GM21717 (cell line): ENCODE measurements around the gene ADAMTS2.

Experiments
- ATAC-seq: cut with Tn5 transposase; IDR thresholded peaks from one replicate; pipeline ENCODE4 v1.9.1; 2021; ENCODE audit warnings: mild to moderate bottlenecking, moderate library complexity; ENCODE audit not compliant: unreplicated experiment

ADAMTS2 gene

DNA sequence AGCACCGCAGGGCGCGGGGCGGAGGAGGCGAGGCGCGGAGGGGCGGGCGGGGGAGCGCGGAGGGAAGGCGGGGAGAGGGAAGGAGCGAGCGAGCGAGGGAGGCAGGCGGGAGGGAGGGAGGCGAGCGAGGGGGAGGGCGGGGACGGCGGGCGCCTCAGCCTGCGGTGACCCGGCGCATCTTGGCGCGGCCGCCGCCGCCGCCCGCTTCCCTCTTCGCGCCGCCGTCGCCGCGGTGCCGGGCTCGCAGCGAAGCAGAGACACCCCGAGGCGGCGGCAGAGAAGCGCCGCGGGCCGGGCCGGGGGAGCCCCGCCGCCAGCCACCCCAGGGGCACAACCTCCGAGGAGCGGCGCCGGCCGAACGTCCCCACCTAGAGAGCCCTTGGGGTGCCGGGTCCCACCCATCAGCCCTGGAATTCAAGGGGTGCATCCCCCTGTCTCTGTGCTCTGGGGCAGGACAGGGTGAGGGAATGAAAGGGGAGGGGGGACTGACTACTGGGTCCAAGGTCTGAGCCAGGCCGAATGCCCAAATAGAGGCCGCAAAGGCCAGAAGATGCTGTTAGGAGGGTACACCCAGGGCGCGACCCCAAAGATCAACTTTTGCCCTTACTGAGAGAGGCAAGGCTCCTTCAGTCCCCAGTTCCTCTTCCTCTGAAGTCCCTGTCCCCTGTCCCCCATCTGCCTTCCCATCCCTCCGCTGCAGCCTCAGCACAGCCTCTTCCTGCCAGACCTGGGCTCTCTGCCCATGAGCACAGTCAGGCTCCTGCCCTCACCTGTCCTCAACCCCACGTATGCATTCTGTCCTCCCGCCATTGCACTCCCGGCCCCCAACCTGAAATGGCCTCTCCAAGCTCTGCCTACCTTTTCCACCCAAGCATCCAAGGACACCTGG is at the start of gene ADAMTS2:
ADAMTS2 (minus strand) TSS at position 29 of the 889 bp plus-strand sequence. CDS start 133 bp downstream, outside the sequence.
- no peak for ATAC-seq

DNA sequence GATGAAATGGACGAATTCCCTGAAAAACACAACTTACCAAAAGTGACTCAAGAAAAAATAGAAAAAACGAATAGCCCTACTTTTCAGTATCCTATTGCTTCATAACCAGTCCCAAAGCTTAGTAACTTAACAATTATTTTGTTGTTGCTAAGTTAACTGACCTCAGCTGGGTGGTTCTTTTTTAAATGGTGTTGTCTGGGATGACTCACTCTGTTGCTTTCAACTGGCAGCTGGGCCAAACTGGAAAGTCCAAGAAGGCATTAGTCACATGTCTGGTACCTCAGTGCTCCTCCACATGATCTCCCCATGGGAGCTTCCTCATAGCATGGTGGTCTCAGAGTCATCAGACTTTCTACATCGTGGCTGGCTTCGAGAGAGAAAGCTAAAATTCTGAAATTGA is 47.8 kb upstream of the ADAMTS2 start:
- ATAC-seq = no peak

DNA sequence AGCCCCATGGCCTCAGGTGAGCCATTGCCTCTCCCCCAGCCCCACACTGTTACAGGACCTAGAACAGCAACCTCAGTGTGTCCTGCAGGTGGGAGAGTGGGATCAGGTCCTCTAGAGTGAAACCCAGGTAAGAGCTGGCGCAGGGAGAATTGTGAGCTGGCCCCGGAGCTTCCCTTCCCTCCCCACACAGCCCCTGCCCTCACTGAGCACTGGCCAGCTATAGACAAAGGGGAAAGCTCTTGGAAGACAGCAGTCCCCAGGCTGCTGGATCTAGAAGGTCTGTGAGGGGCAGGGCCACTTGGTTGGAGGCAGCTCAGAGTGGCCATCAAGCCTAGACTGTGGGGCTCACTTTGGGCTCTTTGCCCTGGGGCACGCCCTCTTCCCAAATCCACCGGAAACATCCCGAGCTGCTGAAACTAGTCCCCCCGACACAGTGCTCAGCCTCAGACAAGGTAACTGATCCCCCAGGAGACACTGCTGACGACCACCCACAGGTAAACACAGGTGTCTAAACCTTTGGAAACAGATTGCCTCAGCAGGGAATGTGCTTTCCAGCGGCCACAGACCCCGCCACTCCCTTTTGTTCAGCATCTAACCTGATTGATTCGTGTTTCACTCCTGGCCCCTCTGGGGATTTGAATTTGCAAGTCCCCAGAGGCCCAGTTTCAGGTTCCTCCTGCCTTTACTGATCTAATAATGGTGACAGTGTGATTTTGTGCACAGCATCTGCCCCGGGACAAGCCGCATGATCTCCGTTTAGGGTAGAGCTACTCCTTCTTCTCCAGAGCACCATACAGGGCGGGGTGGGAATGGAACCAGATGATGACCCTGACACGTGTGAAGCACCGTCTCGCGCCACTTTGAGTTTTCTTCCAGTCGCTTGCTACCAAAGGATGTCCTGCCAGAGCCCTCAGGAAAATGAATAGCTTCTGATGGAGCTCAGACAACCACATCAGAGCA is 42.2 kb upstream of the ADAMTS2 start:
- ATAC-seq = no peak

DNA sequence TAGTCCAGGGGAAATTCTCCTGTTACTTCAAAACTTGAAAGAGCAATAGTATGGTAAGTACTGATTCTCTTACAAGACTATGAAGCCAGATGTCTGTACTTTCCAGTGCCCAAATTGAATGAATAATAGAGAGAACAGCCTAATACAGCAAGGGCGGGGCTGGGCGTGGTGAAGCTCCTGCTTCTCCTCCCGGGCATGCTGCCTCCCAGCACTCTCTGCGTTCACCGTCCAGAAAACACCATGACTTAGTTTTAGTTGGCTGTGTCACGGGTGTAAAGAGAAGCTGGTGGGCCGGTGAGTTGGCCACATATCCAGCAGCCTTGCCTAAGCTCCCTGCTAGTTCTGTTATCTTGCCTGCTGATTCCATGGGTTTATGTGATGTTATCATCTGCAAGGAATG is 40.7 kb upstream of the ADAMTS2 start:
- ATAC-seq = no peak

DNA sequence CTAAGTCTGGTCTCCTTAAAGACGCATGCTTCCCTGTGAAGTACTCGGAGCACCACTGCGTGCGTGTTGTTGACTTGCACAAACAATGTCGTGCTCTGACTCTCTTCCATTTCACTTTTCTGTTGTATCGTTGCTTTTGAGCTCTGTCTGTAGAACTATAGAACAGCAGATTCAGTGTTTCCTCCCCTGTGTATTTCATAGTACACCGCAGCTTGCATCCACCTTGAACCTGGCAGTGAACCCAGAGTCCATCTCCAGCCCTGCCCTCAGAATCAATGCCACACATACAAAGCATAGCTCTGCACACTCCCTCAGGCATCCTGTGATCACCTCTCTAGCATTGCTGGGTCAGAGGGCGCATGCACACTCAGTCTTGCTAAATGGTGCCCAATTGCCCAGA is 37.2 kb upstream of the ADAMTS2 start:
- ATAC-seq = no peak

DNA sequence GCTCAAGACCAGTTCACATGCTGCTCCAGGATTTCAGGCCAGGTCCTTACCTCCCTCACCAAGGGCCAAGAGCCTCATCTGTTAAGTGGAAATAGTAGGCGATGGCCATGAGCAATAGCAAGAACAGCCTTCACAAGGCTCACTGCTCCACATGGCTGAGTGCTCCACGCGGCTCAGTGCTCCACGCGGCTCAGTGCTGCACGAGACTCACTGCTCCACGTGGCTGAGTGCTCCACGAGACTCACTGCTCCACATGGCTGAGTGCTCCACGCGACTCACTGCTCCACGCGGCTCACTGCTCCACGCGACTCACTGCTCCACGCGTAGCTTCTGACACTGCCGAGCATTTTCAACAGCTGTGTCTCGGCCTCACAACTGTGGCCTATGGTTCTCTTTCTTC is 36.4 kb upstream of the ADAMTS2 start:
- no peak for ATAC-seq

DNA sequence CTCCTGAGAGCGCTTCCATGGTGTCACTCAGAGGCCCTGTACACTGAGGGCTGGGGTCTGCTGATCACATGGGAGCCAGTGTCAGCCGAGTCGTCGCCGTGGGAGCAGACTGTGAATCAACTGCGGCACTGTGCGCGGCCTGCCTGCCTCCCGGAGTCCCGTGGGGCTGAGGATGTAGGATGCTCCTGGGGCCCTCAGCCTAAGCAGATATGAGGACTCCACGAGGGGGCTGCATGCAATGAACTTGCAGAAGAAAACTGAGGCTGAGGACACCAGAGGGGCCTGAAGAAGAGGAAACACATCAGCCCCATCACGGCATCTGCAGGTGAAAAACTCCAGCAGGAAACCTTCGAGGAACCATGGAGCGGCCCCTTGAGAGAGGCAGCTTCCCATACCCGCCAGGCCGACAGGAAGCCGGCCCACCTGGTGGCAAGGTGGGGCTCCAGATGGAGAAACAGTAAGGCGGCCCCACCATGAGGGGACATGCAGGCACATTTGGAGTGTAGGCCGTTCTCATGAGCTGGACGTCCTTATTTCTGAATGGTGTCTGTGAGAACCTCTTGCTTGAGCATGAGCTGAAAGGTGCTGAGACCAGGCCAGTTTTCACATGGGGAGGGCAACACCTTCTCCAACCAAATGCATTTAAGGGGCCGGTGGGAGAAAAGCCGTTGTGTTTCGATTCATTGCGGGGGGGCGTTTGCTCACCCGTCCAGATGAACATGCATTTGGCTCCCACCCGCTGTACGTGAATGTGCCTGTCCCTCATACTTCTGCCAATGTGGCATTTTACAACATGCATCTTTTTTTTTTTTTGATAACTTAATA is 35.2 kb upstream of the ADAMTS2 start:
- ATAC-seq = no peak

DNA sequence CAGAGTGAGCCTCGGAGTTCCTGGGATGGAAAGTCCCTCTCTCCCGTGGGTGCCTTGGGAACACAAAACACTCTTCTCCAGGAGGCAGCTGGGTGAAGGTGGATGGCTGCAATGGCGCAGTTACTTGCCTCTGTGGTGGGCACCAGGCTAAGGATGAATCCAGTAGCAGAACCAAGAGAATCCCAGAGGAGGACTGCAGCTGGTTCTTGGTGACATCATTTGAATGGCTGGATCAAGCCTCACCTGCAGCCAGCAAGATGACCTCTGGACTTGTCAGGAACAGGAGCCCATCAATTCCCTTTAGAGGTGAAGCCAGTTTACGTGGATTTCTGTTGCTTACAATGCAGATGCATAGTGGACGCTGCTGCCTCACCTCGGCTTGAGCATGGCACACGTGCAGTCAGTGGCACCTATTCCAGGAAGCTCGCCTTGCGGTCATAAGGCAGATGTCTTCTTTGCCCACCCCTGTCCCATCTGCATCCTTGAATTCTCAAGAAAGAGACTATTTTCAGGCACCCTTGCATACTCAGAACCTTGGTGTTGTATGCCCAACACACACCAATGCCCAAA is 34.1 kb upstream of the ADAMTS2 start:
- no peak for ATAC-seq

DNA sequence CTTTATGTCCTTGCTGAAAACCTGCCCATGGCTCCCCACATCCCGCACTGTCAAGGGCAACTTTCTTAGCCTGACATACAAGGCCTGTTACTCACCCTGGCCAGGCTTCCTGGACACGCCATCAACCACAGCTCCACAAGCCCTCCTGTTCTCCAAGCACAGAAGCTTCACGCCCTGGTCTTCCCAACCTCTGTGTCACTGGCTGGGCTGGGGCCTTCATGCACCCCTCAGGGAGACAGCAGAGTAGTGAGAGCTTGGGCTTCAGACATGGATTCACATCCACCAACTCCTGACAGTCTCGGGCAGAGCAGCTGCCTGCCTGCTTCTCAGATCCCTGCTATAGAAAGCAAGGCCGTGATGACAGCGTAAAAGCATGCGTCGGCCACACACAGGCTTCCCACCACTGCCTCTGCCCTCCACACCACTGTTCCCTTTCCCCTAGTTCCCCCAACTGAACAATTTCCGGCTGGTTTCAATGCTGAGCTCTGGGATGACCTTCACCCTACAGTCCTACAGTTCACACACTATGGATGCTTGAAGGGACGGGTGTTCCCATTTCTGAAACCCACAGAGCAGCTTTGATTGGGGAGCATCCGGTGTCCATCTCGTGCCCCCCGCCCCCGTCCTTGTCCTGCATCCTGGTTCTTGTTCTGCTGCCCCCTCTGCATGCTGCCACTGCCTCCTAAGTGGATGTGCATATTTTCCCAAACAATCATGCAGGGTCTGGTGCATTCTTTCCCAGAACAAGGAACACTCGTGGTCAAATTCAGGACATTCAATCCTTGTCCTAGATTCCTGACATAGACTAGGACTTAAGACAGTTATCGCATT is 33.4 kb upstream of the ADAMTS2 start:
- ATAC-seq = no peak

DNA sequence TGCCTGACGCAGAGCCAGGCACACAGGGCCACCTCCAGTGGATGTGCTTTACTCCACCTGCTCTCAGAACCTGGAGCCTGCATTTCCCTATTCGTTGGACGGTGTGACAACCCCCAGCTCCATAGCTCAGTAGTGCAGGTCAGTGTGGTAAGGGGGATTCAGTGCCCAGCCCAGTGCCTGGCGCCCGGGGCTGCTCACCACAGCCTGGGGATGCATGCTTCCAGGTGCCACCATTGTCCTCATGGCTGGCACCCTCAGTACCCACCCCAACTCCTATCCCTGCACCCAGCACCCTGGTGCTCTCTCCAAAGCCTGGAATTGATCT is 32.8 kb upstream of the ADAMTS2 start:
- ATAC-seq = no peak

DNA sequence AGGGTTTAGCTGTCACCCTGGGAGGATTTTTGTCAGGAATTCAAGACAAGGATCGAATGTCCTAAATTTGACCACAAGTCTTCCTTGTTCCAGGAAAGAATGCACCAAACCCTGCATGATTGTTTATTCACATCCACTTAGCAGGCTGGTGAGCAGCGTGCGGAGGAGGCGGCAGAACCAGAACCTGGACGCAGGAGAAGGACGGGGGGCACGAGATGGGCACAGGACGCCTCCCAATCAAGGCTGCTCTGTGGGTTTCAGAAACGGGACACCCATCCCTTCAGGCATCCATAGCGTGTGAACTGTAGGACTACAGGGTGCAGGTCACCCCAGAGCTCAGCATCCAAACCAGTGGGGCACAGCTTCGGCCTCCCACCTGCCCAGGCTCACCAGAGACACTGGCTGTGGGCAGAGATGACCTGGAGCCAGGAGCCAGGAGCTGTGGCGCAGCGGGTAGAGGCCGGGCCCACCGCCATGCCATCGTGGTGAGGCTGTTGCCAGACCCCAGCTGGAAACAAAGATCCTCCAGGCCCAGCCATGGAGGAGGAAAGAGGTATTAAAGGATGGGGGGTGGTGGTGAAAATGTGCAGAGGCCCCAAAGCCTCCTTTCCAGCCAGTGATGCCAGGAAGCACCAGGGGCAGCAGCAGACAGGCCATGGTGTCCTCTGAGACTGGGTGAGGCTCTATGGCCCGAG is 32.3 kb upstream of the ADAMTS2 start:
- ATAC-seq = no peak

DNA sequence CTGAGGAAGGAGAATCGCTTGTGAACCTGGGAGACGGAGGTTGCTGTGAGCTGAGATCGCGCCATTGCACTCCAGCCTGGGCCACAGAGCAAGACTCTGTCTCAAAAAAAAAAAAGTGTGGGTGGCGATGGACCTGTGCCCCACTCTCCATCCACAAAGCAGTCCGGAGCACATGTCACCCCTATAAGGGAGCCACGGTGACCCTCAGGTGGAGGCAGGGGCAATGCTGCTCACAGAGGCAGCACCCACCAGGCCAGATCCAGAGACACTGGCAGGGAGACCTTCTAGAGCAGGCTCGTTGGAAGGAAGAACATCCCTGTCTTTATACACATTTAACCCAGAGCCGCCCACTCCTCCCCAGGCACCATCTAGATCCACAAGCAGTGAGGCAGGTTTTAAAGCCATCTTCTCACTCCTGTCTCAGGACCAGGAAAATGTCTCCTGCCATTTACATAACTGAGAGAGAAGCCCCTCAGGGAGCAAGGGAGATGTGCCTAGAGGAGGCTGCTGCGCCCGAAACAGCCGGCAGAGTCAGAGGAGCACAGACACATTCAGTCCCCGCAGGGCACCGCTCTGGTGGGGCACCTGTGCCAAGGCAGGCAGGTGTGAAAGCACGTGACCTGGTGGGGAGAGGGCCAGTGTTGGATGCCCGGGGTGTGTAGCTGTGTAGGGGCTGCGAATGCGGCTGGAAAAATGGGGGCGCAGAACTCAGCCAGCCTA is 31.6 kb upstream of the ADAMTS2 start:
- ATAC-seq = no peak

DNA sequence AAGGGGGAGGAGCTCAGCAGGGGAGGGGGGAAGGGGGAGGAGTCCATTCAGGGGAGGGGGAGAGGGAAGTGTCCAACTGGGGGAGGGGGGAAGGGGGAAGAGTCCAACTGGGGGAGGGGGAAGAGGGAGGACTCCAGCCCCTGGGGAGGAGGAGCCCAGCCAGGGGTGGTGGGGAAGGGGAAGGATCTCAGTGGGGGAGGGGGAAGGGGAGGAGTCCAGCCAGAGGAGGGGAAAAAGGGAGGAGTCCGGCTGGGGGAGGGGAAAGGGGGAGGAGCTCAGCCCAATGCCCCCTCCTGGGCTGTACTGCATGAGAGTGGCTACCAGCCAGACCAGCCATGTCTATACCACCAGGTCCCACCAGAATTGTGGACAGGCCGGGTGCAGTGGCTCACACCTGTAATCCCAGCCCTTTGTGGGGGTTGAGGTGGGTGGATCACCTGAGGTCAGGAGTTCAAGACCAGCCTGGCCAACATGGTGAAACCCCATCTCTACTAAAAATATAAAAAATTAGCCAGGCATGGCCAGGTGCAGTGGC is 30.6 kb upstream of the ADAMTS2 start:
- no peak for ATAC-seq

DNA sequence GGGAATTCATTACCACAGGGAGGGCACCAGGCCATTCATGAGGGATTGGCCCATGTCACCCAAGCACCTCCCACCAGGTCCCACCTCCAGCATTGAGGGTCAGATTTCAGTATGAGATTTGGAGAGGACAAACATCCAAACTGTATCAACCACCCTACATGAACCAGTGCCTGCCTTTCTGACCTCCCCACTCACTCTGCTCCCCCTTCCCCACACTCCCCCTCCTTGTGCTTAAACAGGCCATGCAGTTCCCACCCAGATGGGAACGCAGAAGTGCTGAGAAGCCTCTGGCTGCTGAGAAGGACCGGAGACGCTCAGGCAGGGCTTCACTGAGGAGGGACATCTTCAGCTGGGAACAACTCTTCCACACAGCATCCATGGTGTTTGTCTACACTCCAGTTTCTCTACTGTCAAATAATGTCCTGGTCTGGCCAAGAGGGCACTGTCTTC is 30.0 kb upstream of the ADAMTS2 start:
- no peak for ATAC-seq

DNA sequence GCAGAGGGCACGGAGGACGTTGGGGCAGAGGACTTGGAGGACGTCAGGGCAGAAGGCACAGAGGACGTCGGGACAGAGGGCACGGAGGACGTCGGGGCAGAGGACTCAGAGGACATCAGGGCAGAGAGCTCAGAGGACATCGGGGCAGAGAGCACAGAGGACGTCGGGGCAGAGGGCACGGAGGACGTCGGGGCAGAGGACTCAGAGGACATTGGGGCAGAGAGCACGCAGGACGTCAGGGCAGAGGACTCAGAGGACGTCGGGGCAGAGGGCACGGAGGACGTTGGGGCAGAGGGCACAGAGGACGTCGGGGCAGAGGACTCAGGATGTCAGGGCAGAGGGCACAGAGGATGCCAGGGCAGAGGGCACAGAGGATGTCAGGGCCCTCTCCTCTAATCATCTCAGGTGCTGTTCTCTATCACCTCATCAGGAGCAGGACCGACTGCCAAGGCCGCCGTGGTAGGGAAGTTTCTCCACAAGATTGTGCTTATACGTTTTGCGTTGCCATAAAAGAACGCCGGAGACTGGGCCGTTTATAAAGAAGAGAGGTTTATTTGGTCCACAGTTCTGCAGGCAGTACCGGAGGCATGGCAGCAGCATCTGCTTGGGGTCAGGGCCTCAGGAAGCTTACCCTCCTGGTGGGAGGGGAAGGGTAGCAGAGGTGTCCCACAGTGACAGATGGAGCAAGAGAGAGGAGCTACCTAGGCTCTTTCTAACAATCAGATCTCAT is 29.4 kb upstream of the ADAMTS2 start:
- no peak for ATAC-seq

DNA sequence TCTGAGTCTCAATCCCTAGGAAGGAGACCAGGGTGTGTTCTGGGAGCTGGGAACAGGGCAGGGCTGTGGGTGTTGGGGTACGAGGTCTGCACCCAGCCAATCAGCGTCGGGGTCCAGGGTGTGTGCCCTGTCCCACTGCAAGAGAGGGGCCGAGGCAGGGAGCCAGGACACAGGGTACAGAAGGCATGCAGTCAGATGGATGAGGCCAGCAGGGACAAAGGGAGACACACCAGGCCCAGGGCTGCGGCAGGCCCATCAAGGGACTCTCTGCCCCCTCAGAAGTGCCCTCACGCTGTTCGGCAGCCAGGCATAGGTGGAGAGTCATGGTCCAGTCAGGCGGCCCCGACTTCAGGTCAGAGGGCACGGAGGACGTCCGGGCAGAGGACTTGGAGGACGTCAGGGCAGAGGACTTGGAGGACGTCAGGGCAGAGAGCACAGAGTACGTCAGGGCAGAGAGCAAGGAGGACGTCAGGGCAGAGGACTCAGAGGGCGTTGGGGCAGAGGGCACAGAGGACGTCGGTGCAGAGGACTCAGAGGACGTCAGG is 28.8 kb upstream of the ADAMTS2 start:
- no peak for ATAC-seq
